Measurements from ENCODE around the gene UBE2Z. TPM values are rescaled to one million over a fixed set of nuclear protein-coding genes. Genes with fewer than 3 reads are reported as not detected.

UBE2Z gene
- total and polyA plus RNA-seq, 2 of the 4 experiments (the other 2 are of a cell fraction) = 68.5 to 126 TPM

GRCh38 chr17:48904428-48904827, 3.8 kb upstream of the UBE2Z start:
- Histone ChIP-seq H2AFZ (replicated peaks; ENCODE audit: low read length, poor library complexity) (no peak overlapping the region), H3K4me1 (ENCODE audit: control insufficient read depth, insufficient read depth, low read length) (peaks cover 3% of the 10 kb centered on the region), H2BK5ac (ENCODE audit: low read depth, low read length, poor library complexity, severe bottlenecking) (no peak overlapping the region), H3K23ac (ENCODE audit: low read depth, low read length) (no peak overlapping the region), H3K27ac (ENCODE audit: insufficient read depth, low read length) (no peak overlapping the region), H3K36me3 (ENCODE audit: control insufficient read depth, insufficient read depth, low read length) (no peaks in the 10 kb centered on the region), H3K18ac (ENCODE audit: low read depth, low read length) (no peak overlapping the region), H2BK20ac (ENCODE audit: low read depth, low read length) (no peak overlapping the region), H3K4ac (ENCODE audit: low read depth, low read length) (no peak overlapping the region), H3K4me2 (ENCODE audit: low read depth, low read length) (no peak overlapping the region), H2AK9ac (replicated peaks; ENCODE audit: low read depth, low read length, poor library complexity) (no peak overlapping the region), H3K4me3 (ENCODE audit: insufficient read depth, low read depth, low read length) (no peak overlapping the region), H3K79me1 (ENCODE audit: low read depth in 1 of 2, low read length in 2 of 2) (peaks cover 5 to 13% of the 10 kb centered on the region in 2 experiments; a peak in 2 of 4 replicates), H2BK15ac (ENCODE audit: low read depth, low read length) (no peak overlapping the region), H3K27me3 (ENCODE audit: control insufficient read depth, insufficient read depth, low read length) (no peaks in the 10 kb centered on the region), H4K91ac (ENCODE audit: insufficient read depth, low read depth, low read length) (no peak overlapping the region), H4K5ac (ENCODE audit: low read depth, low read length) (no peak overlapping the region), H3K56ac (ENCODE audit: extremely low read depth, insufficient read depth, low read length) (no peak overlapping the region), H2BK120ac (ENCODE audit: low read depth, low read length) (no peak overlapping the region), H3K14ac (replicated peaks; ENCODE audit: low read depth, low read length) (no peak overlapping the region), H3K9me1 (ENCODE audit: insufficient read depth, low read length) (peaks cover 3% of the 10 kb centered on the region; the same call in 1 of the 2 replicates), H2AK5ac (ENCODE audit: low read depth, low read length) (no peak overlapping the region), H3K9me3 (ENCODE audit: control insufficient read depth, insufficient read depth, low read length) (no peaks in the 10 kb centered on the region), H4K20me1 (ENCODE audit: insufficient read depth, low read length) (peaks cover 5% of the 10 kb centered on the region; the same call in 1 of the 2 replicates), H3K9ac (ENCODE audit: low read depth, low read length) (no peak overlapping the region), H4K8ac (ENCODE audit: low read depth in 2 of 2, low read length in 2 of 2) (no peak overlapping the region)
- ATAC-seq (ENCODE audit: low read depth) (no peak), DNase-seq (no peak)
- ChIA-PET CTCF (no interaction called here), POLR2A (ENCODE audit: unreplicated experiment) (no interaction called here)
- no peak for TF ChIP-seq NFE2L2 (IDR thresholded peaks at IDR 0.05; ENCODE audit: low read depth, low read length)
- no peak for TF ChIP-seq RCOR1 (IDR thresholded peaks at IDR 0.05; ENCODE audit: insufficient replicate concordance, low read length)
- no peak for TF ChIP-seq USF2 (IDR thresholded peaks at IDR 0.05; ENCODE audit: low read depth, low read length)
- no peak for TF ChIP-seq CEBPB (IDR thresholded peaks at IDR 0.05; ENCODE audit: low read depth, low read length)
- TF ChIP-seq MXI1 (IDR thresholded peaks at IDR 0.05; ENCODE audit: borderline replicate concordance, low read depth, low read length) = no peak
- TF ChIP-seq POLR2A (IDR thresholded peaks at IDR 0.05; ENCODE audit: low read depth, low read length) = no peak
- no peak for TF ChIP-seq SMC3 (IDR thresholded peaks at IDR 0.05; ENCODE audit: low read depth, low read length)
- TF ChIP-seq BHLHE40 (IDR thresholded peaks at IDR 0.05; ENCODE audit: low read depth, low read length) = no peak
- TF ChIP-seq RAD21 (IDR thresholded peaks at IDR 0.05; ENCODE audit: low read length) = no peak
- dilution Hi-C loops (cut with HindIII; ENCODE audit: low sequenced_read_pairs, unreplicated experiment) = loop anchor here (25.0 kb wide), 1 partner anchor 133 kb away; no protein-coding TSS in a partner anchor
- BruUV-seq (replicated peaks) = no TSS peak
- intact Hi-C loops (cut with micrococcal nuclease) = no loop called here
- no CpG with 5 or more reads among the region's 7 CpGs for WGBS, 2 experiments (ENCODE audit: extremely low coverage in 2 of 2, insufficient read length in 1 of 2)
- in situ Hi-C loops (cut with MboI; ENCODE audit: low sequenced_read_pairs) = no loop called here

Data from IMR-90 (cell line).